HG03159 (cell line): ENCODE data around the gene TMEM125.

ENCODE experiments used
- ATAC-seq: cut with Tn5 transposase; IDR thresholded peaks from one replicate; pipeline ENCODE4 v1.9.1; 2021; ENCODE audit warnings: mild to moderate bottlenecking, moderate library complexity; ENCODE audit not compliant: unreplicated experiment

Gene TMEM125

GRCh38 chr1:43288785-43289706 lies 19.3 kb downstream of the TMEM125 start:
- no peak for ATAC-seq

GRCh38 chr1:43292216-43292615 lies 22.4 kb downstream of the TMEM125 start:
- no peak for ATAC-seq

- no peak for ATAC-seq
Observed at GRCh38 chr1:43292679-43293078, 22.9 kb downstream of the TMEM125 start.

- ATAC-seq = no peak
Observed at GRCh38 chr1:43293176-43293575, 23.4 kb downstream of the TMEM125 start.

GRCh38 chr1:43293896-43294760 lies 24.3 kb downstream of the TMEM125 start:
- no peak for ATAC-seq

GRCh38 chr1:43294761-43295160 lies 25.0 kb downstream of the TMEM125 start:
- ATAC-seq = no peak

- no peak for ATAC-seq
Observed at GRCh38 chr1:43296207-43296606, 26.4 kb downstream of the TMEM125 start.

GRCh38 chr1:43298055-43298454 lies 28.3 kb downstream of the TMEM125 start:
- no peak for ATAC-seq

GRCh38 chr1:43299101-43299500 lies 29.3 kb downstream of the TMEM125 start:
- ATAC-seq = no peak

- no peak for ATAC-seq
Observed at GRCh38 chr1:43300378-43301094, 30.8 kb downstream of the TMEM125 start, which contains the start of gene TIE1. Gene TIE1 (plus strand): TSS chr1:43300982. CDS start chr1:43301072, 90 bp downstream.

- no peak for ATAC-seq
Observed at GRCh38 chr1:43302201-43302600, 32.4 kb downstream of the TMEM125 start.

- no peak for ATAC-seq
Observed at GRCh38 chr1:43302721-43303470, 33.1 kb downstream of the TMEM125 start.

- no peak for ATAC-seq
Observed at GRCh38 chr1:43303471-43304313, 33.9 kb downstream of the TMEM125 start.

GRCh38 chr1:43304314-43304681 lies 34.5 kb downstream of the TMEM125 start:
- no peak for ATAC-seq

GRCh38 chr1:43304771-43305300 lies 35.1 kb downstream of the TMEM125 start:
- ATAC-seq = no peak

- no peak for ATAC-seq
Observed at GRCh38 chr1:43305461-43305860, 35.7 kb downstream of the TMEM125 start.

- ATAC-seq = no peak
Observed at GRCh38 chr1:43305926-43306687, 36.3 kb downstream of the TMEM125 start.

- ATAC-seq = no peak
Observed at GRCh38 chr1:43306688-43307457, 37.1 kb downstream of the TMEM125 start.
